Measurements from ENCODE around the gene TGFBR3L.
A peak's percentile ranks its signal among the peaks of the same experiment; 100 is the strongest.
"Not testable (repeated sequence)": the region's sequence is repeated elsewhere in the genome, so short reads cannot be mapped to it uniquely, and the experiment has no call there.

TGFBR3L gene

DNA sequence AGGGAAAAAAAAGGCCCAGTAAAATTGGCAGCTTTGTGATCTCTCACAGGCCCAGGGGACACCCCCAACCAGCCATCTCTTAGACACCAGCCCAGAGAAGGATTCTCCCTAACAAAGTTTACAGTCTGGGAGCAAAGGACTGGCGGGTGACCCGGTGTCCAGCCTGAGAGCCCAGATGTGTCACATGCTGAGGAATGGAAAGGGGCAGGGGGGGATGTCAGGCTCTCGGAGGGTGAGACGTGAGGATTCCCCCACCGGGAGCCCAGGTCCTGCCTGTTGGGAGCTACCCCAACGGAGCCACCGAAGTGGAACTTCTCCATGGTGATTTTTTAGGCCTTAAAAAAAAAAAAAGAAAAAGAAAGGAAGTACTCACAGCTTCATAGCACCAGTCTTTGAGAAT is 16.1 kb downstream of the TGFBR3L start:
- no peak for DNase-seq

- DNase-seq: peak in 1 of 2 donors; percentile 35
Measured at GRCh38 chr19:7931221-7932061, 16.8 kb downstream of the TGFBR3L start.

- no peak for DNase-seq
Measured at GRCh38 chr19:7932276-7932929, 17.8 kb downstream of the TGFBR3L start.

- no peak for DNase-seq
Measured at GRCh38 chr19:7932930-7933300, 18.3 kb downstream of the TGFBR3L start.

DNA sequence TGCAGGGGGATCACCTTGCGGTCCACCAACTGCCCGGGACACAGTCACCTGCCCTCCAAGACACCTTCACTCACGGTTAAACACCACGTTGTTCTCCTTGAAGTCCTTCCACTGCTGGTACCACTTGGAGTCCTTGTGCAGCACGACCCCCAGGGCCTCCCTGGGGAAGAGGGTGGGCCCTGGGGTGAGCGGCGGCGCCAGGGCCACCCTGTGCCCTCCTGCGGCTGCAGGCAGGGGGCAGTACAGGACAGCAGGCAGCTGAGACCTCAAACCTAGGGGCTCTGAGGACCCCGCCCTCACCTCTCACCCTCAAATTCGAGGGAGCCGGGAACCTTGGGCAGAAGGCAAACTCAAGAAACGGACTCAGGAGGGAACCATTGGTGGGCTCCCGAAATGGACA is 18.8 kb downstream of the TGFBR3L start:
- DNase-seq: no peak

- DNase-seq: no peak
Measured at GRCh38 chr19:7933828-7934725, 19.4 kb downstream of the TGFBR3L start.

DNA sequence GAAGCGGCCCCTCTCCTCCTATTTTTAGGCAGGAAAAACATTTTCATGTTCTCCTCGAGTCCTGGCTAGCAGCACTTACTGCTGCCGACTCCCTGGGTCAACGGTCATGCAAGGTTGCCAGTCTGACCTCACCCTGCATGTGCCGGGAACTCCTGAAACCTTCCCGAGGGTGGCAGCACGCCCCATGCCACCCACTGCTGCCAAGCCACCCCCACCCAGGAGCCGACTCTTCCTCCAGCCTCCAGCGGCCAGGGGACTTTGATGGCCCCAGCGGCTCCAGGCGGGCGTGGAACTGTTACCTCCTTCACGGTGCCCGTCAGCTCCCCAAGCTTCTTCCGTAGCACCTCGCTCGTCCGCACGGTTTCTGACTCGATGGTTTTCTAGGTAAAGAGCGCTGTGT is 20.1 kb downstream of the TGFBR3L start:
- no peak for DNase-seq

- no peak for DNase-seq
Measured at GRCh38 chr19:7940841-7941240, 26.2 kb downstream of the TGFBR3L start.

DNA sequence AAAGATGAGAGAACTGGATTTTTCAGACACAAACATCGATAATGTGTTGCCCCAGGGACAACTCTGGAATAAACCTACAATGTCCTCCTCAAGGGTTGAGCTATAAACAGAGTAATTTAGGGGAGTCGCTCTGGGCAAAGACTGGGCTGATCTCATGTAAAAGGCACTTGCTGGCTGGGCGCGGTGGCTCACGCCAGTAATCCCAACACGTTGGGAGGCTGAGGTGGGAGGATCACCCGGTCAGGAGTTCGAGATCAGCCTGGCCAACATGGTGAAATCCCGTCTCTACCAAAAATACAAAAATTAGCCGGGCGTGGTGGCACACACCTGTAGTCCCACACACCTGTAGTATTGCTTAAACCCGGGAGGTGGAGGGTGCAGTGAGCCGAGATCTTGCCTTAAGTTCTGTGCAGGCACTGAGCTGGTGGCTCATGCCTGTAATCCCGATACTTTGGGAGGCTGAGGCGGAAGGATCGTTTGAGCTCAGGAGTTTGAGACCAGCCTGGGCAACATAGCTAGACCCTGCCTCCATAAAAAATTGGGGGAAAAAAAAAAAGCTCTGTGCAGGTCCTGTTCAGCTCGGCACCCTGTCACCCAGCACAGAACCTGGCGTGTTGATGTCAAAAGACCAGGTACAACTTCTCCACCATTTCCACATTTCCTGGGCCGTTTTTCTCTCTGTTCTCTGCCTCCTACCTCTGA is 27.4 kb downstream of the TGFBR3L start:
- no peak for DNase-seq

GRCh38 chr19:7942981-7943443 is 28.4 kb downstream of the TGFBR3L start:
- DNase-seq: no peak

DNA sequence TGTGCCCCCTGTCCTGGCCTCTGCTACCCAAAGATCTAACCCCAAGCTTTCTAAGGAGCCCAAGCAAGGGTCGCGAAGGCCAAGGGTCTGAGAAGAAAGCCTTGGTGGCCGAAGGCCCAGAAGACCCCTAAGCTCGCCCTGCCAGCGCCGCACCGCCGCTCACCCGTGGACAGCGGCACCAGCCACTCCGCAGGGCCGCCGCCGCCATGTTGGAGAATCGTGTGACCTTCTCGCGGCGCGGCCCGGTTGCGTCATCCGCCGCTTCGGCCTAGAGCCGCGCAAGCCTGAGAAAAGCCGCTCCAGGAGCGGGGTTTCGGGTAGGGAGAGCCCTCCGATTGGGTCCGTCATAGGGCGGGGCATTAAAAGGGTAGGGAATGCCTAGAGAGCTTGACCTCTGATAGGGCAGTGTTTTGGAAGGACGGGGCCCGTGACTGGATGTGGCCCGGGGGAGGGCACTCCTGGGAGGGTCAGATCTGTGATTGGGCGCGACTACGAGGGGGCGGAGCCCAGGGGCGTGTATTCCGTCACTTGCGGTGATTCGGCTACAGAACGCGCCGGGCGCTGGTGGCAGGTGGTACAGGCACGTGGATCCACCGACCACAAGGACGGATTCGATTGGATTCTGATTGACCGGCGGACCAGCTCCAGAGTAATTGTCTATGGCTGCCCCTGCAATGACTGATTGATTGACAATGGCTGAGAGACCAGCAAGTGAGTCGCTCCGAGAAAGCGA is 29.0 kb downstream of the TGFBR3L start, which contains the start of gene TIMM44:
TIMM44 (minus strand) TSS at position 223 of the 733 bp plus-strand sequence; CDS start at position 208, 15 bp downstream.
- peak; percentile 99 for DNase-seq

GRCh38 chr19:7944177-7944761 is 29.6 kb downstream of the TGFBR3L start:
- peak; percentile 71 to 77 for DNase-seq

GRCh38 chr19:7947939-7948338 is 33.3 kb downstream of the TGFBR3L start:
- no peak for DNase-seq

DNA sequence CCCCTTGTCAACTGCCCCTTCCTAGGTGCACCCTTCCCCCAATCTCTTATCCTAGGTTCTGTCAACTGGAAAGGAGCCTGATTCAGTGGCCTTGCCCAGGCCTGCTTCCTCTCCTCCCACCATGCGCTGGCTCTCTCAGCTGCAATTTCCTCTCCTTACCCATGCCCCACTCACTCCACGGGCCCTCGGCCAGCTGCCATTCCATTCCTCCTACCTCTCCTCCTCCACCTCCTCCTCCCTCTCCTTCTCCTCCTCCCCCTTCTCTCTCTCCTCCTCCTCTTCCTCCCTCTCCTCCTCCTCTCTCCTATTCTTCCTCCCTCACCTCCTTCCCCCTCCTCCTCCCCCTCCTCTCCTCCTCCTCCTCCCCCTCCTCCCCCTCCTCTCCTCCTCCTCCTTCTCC is 38.4 kb downstream of the TGFBR3L start:
- no peak for DNase-seq

DNA sequence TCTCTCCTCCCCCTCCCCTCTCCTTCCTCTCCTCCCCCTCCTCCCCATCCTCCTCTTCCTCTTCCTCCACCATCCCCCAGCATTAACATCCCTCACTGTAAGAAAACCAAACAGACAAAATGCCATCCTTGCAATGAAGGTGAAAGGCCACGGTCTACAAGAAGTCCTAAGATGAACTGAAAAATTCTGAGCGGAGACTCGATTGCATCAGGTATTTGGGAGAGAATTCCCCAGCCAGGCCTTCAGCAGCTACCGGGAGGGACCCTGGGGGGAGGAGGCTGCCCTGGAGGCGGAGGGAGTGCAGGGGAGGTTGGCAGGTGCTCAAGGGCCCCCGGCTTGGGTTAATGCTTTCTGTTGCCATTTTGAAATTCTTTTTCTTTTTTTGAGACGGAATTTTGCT is 38.9 kb downstream of the TGFBR3L start:
- no peak for DNase-seq

GRCh38 chr19:7955696-7956095 is 41.1 kb downstream of the TGFBR3L start:
- no peak for DNase-seq

DNA sequence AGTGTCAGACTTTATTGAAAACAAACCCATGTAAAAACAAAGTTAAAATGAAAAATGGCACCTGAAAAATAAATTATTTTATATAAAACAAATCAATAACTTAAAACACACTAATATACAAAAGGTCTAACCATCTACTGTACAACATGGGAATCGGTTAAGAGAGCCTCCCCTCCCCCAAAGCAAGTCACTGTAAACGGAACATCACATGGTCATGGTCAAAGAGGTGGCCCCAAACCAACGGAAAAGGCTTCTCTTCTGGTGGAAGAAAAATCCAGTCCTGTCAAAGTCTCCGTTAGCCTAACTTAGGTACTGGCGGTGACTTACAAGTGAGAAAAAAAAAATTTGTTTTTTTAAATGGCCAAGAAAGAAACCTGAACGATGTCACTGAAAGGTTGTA is 44.6 kb downstream of the TGFBR3L start:
- DNase-seq: no peak

- not testable (repeated sequence) for DNase-seq
Measured at GRCh38 chr19:7961082-7961481, 46.5 kb downstream of the TGFBR3L start.

DNA sequence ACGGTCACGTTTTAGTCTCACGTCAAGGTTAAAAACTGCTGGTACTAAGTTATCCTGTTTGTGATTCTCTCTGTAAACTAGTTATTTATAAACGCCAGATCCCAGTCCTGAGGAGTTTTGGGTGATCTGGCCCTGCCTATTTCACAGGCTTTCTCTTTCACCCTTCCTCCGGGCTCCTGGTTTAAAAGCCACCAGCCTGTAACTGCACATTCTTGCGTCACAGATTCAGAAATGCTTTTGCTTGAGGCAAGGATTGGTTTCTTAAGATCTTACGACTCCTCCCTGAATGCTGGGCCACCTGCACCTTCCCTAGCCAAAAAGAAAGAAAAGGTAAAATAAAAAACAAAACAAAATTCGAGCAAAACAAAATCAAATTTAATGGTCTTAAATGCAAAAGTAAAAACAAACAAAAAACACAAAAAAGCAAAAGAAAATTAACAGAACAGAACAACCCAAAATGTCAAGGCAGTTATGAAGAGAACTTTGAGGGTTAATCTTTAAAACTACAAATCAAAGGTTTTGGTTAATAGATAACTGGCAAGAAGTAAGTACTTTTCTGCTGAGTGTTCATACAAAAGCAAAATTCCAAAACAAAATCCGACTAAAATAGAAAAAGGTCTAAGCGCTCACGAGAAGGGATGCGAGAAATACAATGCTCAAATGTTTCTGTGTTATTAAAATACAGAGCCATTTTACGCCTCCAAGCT is 47.4 kb downstream of the TGFBR3L start:
- DNase-seq: no peak

DNA sequence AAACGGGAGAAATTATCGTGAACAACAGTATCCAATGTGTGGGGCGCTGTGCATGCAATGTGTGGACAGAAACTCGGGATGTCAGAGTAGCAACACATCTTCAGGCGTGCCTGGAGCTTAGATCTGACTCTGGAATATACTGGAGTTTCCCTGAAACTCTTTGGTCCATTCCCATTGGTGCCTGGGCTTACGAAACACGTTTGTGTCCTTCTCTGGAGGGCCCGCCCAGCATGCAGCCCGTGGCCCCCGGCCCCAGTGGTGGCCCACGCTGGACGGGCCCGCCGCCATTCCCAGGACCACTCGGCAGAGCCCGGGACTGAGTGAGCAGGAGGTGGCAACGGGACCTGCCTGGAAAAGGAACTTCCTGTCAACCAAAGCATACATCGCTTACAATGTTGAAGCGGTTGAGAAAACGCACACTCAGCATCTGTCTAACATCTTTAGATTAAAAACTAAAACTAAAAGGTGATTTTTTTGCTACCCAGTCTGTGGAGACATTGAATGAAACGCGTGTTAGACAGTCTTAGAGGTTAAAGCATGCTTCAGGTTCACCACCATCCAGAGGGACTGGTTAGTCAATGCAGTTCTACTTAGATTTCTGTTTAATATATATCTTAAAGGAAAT is 48.1 kb downstream of the TGFBR3L start:
- no peak for DNase-seq
